WI38 (cell line): ENCODE measurements around the gene GRN.

Experiments used
- H3K4me3 ChIP-seq: 2 replicates; pipeline ENCODE4 v1.5.1; 2011; ENCODE audit warnings: low read depth, mild to moderate bottlenecking, control low read depth, low read length
- TF ChIP-seq, protein P1 (sequence below): IDR thresholded peaks from 2 replicates; pipeline ENCODE4 v1.5.1; 2012; ENCODE audit warnings: low read depth, mild to moderate bottlenecking, control low read depth, low read length

Gene GRN

GRCh38 chr17:44384823-44385286 is 39.8 kb downstream of the GRN start:
- TF ChIP-seq, protein P1, sequence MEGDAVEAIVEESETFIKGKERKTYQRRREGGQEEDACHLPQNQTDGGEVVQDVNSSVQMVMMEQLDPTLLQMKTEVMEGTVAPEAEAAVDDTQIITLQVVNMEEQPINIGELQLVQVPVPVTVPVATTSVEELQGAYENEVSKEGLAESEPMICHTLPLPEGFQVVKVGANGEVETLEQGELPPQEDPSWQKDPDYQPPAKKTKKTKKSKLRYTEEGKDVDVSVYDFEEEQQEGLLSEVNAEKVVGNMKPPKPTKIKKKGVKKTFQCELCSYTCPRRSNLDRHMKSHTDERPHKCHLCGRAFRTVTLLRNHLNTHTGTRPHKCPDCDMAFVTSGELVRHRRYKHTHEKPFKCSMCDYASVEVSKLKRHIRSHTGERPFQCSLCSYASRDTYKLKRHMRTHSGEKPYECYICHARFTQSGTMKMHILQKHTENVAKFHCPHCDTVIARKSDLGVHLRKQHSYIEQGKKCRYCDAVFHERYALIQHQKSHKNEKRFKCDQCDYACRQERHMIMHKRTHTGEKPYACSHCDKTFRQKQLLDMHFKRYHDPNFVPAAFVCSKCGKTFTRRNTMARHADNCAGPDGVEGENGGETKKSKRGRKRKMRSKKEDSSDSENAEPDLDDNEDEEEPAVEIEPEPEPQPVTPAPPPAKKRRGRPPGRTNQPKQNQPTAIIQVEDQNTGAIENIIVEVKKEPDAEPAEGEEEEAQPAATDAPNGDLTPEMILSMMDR: no peak
- H3K4me3 ChIP-seq: peak overlapping the region; percentile 58

GRCh38 chr17:44385287-44386181 is 40.4 kb downstream of the GRN start:
- TF ChIP-seq, protein P1: 0 out of 2 replicates have a peak, but pooled peaks have one; percentile 16

GRCh38 chr17:44386182-44386525 is 41.1 kb downstream of the GRN start:
- H3K4me3 ChIP-seq: no peak overlapping the region
- TF ChIP-seq, protein P1: no peak

More at GRCh38 chr17:44385287-44386181, 40.4 kb downstream of the GRN start:
- H3K4me3 ChIP-seq: peak overlapping the region; percentile 58

DNA sequence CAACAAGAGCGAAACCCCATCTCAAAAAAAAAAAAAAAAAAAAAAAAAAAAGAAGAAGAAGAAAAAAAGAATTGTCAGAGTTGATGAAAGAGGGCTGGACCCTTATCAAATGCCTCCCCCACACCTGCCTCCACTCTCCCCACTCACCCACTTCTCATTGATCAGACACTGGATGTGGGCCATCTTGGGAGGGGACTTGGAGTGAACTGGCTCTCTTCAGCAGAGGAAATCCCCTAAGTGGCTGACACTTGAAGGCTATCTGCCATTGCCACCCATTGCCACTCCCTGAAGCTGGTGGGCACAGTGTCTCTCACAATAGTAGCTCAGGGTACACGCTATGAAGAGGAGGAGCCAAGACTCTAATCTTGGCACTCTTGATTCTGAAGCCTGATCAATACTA is 42.7 kb downstream of the GRN start:
- TF ChIP-seq, protein P1: no peak
- no peak overlapping the region for H3K4me3 ChIP-seq

DNA sequence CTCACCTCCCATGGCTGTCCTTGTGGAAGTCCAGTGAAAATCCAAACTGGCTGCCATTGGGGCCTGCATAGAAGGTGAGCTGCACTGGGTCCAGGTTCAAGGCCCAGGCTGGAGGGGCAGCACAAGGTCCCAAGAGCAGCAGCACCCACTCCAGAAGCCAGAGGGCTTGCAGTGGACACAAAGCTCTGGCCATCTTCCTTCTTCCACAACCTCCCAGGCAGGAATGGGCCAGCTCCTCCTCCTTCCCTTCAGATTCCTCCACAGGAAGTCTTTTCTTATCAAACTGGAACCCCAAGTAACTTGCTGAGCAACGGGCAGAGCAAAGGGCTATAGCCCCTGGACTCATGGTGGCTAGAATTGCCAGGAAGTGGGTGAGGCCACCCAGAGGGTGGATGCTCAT is 44.2 kb downstream of the GRN start, which contains the start of gene ITGA2B:
Gene ITGA2B (minus strand): TSS at position 369 of the 400 bp plus-strand sequence. CDS start 176 bp downstream, at position 193.
- TF ChIP-seq, protein P1: no peak
- H3K4me3 ChIP-seq: no peak within 1 kb of the TSS

DNA sequence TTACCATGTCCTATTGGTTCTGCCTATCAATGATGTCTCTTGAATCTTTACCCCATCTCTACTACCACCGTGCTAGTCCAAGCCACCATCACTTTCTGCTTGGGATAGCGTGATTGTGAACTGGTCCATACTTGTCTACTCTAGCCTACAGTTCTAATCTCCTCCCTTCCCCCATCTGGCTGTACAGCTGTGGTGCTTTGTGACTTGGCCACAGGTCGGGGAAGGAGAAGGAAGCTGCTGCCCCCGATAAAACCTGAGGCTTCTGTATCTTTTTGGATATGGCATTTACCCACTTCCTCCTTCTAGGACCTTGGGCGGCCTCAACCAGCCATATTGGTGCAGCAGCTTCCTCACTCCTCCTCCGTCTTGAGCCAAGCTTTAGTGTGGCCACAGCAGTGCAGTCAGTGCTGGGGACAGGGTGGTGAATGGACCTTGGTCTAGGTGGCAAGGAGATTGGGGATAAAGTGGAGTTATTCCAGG is 44.7 kb downstream of the GRN start:
- TF ChIP-seq, protein P1: no peak
- H3K4me3 ChIP-seq: no peak overlapping the region
